Measurements from ENCODE around the gene SDK2.

SDK2 gene

DNA sequence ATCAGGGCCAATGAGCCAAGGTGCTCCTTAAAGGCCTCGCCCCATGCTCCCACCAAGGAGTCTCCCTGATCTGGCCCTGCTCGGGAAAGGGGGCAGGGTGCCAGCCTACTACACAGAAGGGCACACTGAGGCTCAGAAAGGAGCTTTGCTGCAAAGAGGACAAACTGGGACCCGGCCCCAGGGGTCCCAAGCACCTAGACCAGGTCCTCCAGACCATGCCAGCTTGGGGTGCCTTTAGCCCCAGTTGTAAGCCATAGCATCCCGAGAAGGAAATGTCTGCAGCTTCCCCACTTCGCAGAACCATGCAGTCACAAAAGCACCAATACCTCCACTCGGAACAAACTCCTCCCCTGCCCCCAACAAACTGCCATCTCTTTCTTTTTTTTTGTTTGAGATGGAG lies 257.7 kb downstream of the SDK2 start:
- TF ChIP-seq, protein P1, sequence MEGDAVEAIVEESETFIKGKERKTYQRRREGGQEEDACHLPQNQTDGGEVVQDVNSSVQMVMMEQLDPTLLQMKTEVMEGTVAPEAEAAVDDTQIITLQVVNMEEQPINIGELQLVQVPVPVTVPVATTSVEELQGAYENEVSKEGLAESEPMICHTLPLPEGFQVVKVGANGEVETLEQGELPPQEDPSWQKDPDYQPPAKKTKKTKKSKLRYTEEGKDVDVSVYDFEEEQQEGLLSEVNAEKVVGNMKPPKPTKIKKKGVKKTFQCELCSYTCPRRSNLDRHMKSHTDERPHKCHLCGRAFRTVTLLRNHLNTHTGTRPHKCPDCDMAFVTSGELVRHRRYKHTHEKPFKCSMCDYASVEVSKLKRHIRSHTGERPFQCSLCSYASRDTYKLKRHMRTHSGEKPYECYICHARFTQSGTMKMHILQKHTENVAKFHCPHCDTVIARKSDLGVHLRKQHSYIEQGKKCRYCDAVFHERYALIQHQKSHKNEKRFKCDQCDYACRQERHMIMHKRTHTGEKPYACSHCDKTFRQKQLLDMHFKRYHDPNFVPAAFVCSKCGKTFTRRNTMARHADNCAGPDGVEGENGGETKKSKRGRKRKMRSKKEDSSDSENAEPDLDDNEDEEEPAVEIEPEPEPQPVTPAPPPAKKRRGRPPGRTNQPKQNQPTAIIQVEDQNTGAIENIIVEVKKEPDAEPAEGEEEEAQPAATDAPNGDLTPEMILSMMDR (IDR thresholded peaks at IDR 0.05; ENCODE audit: low read depth, low read length): no peak
- in situ Hi-C loops (cut with HindIII; ENCODE audit: low sequenced_read_pairs): no loop called here
- no peak for DNase-seq (ENCODE audit: low read depth, low spot score)
- no peak overlapping the region for H3K4me3 ChIP-seq (ENCODE audit: low read depth, low read length)

DNA sequence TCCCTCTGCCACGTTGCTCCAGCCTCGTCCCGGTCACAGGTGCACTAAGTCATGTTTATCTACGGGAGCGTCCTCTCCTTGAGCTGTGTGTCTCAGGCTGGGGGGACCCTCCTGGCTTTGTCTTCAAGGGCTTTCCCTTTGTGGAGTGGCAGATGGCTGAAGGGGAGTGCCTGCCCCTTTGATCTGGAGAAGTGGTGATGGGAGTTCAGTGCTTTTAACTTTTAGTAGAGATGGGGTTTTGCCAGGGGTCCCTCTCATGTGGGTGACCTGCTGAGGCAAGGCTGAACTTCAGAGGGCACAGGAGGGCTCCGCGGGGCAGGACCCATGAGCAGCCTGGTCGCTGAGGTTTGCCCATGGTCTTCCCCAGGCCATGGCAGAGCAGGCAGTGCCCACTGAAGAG lies 259.3 kb downstream of the SDK2 start:
- TF ChIP-seq, protein P1 (IDR thresholded peaks at IDR 0.05; ENCODE audit: low read depth, low read length): no peak
- in situ Hi-C loops (cut with HindIII; ENCODE audit: low sequenced_read_pairs): no loop called here
- DNase-seq (ENCODE audit: low read depth, low spot score): no peak
- no peak overlapping the region for H3K4me3 ChIP-seq (ENCODE audit: low read depth, low read length)

DNA sequence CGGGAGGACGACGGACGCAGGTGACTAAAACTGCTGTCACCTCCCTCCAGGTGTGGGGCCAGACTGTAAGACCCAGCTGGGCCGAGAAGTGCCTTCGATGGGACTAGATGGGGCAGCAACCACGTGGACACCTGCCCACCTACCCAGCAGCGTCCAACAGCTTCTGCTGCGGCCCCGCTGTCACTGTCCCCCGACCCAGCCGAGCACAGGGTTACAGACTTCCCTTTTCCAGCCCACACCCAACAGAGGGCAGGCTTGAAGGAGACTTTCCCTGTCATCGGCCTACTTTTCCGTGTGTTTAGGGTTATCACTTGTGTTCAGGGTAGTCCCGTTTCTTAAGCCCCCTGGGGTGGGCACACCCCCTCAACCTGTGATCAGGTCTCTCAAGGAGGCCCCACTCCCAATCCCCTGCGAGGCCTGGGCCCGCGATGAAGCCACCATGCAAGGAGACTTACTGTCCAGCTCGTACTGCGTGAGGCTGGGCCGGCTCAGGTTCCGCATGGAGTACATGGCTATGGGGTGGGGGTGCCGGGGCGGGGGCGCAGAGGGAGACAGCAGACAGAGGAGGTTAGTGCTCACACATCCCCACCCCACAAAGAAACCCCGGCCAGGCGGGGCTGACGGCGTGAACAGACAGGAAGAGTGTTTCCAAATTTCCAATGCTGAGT lies 263.7 kb downstream of the SDK2 start:
- TF ChIP-seq, protein P1 (IDR thresholded peaks at IDR 0.05; ENCODE audit: low read depth, low read length): no peak
- no peak overlapping the region for H3K4me3 ChIP-seq (ENCODE audit: low read depth, low read length)
- in situ Hi-C loops (cut with HindIII; ENCODE audit: low sequenced_read_pairs): no loop called here
- DNase-seq (ENCODE audit: low read depth, low spot score): no peak

DNA sequence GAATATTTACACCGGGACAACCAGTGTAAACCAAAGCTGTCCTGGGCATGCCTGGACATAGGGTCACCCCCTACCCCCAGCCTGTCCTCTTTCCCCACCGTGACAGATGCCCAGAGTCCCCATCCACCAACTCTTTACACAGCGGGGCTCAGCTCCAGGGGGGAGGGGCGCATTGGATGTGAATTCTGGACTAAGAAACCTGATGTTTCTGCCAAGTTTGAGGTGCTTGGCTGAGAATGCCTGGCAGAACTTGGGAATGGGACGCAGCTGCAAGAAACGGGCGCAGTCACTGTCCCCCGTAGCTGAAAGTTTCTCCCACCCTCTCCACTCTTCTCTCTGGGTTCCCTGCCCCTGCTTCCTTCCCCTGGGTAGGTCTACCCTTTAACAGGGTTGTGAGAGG lies 264.4 kb downstream of the SDK2 start:
- in situ Hi-C loops (cut with HindIII; ENCODE audit: low sequenced_read_pairs): no loop called here
- no peak overlapping the region for H3K4me3 ChIP-seq (ENCODE audit: low read depth, low read length)
- no peak for DNase-seq (ENCODE audit: low read depth, low spot score)
- TF ChIP-seq, protein P1 (IDR thresholded peaks at IDR 0.05; ENCODE audit: low read depth, low read length): no peak

DNA sequence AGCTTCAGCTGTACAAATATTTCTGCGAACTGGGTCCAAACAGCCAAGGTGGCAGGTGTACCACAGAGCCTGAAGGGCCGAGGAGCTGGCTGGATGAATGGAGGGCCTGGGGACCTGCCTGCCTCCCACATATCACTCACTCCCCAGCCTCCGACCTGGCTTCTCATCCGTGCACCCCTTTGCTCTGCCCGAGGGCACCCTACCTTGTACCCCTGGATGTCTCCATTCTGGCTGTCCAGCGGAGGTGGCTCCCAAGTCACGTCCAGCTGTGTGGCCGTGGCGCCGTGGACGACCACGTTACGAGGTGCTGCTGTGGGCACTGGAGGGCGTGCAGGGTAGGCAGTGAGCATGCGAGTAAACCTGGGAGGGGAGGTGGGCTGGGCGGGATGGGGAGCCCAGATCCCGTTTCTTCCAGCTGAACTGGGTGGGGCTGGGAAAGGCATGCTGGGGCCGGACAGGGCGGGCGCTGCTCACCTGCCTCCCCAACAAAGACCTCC lies 265.2 kb downstream of the SDK2 start:
- no peak overlapping the region for H3K4me3 ChIP-seq (ENCODE audit: low read depth, low read length)
- in situ Hi-C loops (cut with HindIII; ENCODE audit: low sequenced_read_pairs): no loop called here
- no peak for DNase-seq (ENCODE audit: low read depth, low spot score)
- TF ChIP-seq, protein P1 (IDR thresholded peaks at IDR 0.05; ENCODE audit: low read depth, low read length): no peak

DNA sequence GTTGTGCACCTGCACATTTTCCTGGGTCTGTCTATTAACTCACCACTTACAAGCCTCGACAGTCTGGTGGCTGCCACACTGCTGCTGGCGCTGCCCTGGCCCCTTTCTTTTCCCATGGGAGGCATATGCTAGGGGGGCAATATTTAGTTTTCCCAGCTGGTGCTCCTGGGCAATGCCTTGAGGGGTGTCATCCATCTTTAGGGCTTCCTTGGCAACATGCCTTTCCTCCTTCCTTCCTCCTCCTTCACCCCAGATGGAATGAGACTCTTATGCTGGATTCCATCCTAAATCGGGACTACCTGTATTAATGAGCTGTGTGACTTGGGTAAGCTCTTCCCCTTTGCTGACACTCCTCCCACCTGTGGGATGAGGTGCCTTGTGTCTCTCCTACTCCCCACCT lies 267.6 kb downstream of the SDK2 start:
- H3K4me3 ChIP-seq (ENCODE audit: low read depth, low read length): no peak overlapping the region
- DNase-seq (ENCODE audit: low read depth, low spot score): no peak
- in situ Hi-C loops (cut with HindIII; ENCODE audit: low sequenced_read_pairs): no loop called here
- TF ChIP-seq, protein P1 (IDR thresholded peaks at IDR 0.05; ENCODE audit: low read depth, low read length): no peak

Measured in astrocyte of the spinal cord (primary cell).